NB4 (cell line): ENCODE results near the gene ZNF653.

Experiments
- DNase-seq: peaks from one replicate; pipeline ENCODE4 v3.0.0; 2010; ENCODE audit warnings: low read depth
- H3K4me3 ChIP-seq: one replicate; pipeline ENCODE4 v1.5.1; 2011; ENCODE audit warnings: mild to moderate bottlenecking, low read depth, low read length, moderate library complexity
- CTCF ChIP-seq: IDR thresholded peaks from one replicate; pipeline ENCODE4 v1.5.1; 2012; ENCODE audit warnings: low read depth, low read length
- MYC ChIP-seq: IDR thresholded peaks from 2 replicates; pipeline ENCODE4 v1.6.1; 2011; ENCODE audit warnings: low read depth, low read length
- POLR2A ChIP-seq: IDR thresholded peaks from 2 replicates; pipeline ENCODE4 v1.6.1; 2011; ENCODE audit warnings: mild to moderate bottlenecking; ENCODE audit not compliant: insufficient read length; ENCODE audit errors: extremely low read depth
- TF ChIP-seq, protein P1 (sequence below): IDR thresholded peaks from 2 replicates; pipeline ENCODE4 v1.6.1; 2011; ENCODE audit warnings: low read depth, low read length

The ZNF653 gene

DNA sequence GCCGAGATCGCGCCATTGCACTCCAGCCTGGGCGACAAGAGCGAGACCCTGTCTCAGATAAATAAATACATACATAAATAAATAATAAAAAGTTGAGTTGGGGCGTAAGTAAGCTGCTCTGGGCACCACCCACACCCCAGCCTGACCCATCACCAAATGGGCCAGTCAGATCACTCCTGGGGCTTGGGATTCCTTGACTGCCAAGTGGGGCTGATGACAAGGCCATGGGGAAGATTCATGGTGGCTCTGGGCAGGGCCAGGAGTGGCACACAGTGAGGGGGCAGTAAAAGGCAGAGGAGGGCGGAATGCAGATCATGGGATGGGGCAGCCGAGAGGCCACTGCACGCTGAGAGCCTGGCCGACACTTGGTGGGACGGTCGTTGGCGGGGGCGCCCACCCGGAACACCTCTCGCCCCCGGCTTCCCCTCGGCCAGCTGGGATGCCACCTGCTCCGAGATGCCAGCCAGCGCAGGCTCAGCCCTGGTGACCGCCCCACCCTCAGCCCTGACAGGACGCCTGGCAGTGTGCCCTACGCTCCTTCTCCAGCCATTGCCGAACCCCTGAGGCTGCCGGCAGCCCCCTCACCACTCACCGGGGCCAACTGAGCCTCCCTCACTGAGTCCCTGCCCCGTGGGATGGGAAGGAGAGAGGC, 10.9 kb downstream of the ZNF653 start:
- no peak for TF ChIP-seq CTCF
- TF ChIP-seq, protein P1, sequence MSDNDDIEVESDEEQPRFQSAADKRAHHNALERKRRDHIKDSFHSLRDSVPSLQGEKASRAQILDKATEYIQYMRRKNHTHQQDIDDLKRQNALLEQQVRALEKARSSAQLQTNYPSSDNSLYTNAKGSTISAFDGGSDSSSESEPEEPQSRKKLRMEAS, result no peak
- no peak for TF ChIP-seq POLR2A
- no peak for TF ChIP-seq MYC
- no peak for DNase-seq
- no peak overlapping the region for H3K4me3 ChIP-seq

GRCh38 chr19:11489378-11489777, 16.3 kb downstream of the ZNF653 start:
- no peak overlapping the region for H3K4me3 ChIP-seq
- no peak for DNase-seq
- TF ChIP-seq POLR2A (no peak), MYC (no peak), CTCF (no peak)
- TF ChIP-seq, protein P1, result no peak

GRCh38 chr19:11486661-11487503, 18.8 kb downstream of the ZNF653 start:
- H3K4me3 ChIP-seq, result no peak overlapping the region
- DNase-seq, result no peak
- no peak for TF ChIP-seq POLR2A
- TF ChIP-seq, protein P1, result no peak
- TF ChIP-seq CTCF, result no peak
- TF ChIP-seq MYC, result no peak

DNA sequence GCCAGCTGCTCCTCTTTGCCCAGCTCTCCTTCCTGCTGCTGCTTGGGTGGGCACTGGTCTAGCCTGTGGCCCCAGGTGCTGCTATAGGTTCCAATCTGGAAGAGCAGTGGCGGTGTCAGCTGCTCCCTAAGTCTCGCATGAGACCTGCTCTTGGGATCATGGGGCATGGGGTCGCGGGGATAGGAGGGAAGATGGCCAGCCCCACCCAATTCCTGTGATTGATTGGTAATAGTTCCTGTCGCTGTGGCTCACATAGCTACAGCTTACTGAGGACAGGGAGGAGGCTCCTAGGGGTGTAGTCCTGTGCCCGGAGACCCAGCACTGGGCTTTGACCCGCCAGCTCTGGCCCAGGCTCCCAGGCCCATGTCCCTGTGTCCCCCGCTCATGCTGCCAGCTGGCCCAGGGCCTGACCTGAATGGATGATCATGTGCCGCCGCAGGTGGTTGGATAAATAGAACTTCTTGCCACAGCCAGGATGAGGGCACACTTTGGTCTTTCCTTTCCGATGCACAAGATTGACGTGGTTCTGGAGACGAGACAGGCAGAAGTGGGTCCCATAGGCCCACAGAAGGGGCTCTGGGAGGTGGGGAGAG, 20.3 kb downstream of the ZNF653 start:
- H3K4me3 ChIP-seq, result no peak overlapping the region
- no peak for DNase-seq
- TF ChIP-seq, protein P1, result no peak
- TF ChIP-seq CTCF (no peak), MYC (no peak), POLR2A (no peak)

GRCh38 chr19:11483366-11484111, 22.1 kb downstream of the ZNF653 start:
- no peak for DNase-seq
- TF ChIP-seq, protein P1, result no peak
- no peak overlapping the region for H3K4me3 ChIP-seq
